ENCODE measurements around the gene DUSP14.

GRCh38 chr17:37465069-37465616 lies 24.5 kb upstream of the DUSP14 start:
- TF ChIP-seq CTCF (IDR thresholded peaks at IDR 0.05) = no peak
- no peak for TF ChIP-seq POLR2A (IDR thresholded peaks at IDR 0.05)

All from upper lobe of left lung (tissue), 4 donors.